K562 (cell line): ENCODE measurements around the gene TTC27. TPM values are rescaled to one million over a fixed set of nuclear protein-coding genes. Genes with fewer than 3 reads are reported as not detected.

ENCODE experiments used
- ATAC-seq: fragments of 200-7000 bp; cut with Tn5 transposase; 3 replicates; pipeline ENCODE4 v1.9.1; 2020; ENCODE audit warnings: moderate library complexity
- BruUV-seq: library from RNA; stranded (reverse); fragments of 400-500 nt; replicated peaks from 2 replicates; lab custom pipeline; 2021; lab: Mats Ljungman, UMichigan
- CTCF ChIA-PET: fragments of 300-600 bp; formaldehyde crosslinking; extraction: SDS; loops from one replicate; lab custom pipeline; 2021; ENCODE audit warnings: low intra/inter-chr PET ratio; lab: Yijun Ruan, JAX
- POLR2A ChIA-PET: fragments of 300-600, 350-650 bp; sonication (Branson Sonifier 250); formaldehyde crosslinking; extraction: SDS; loops from one replicate; lab custom pipeline; 2021; ENCODE audit warnings: antibody characterized with exemption, inconsistent platforms; lab: Yijun Ruan, JAX
- DNase-seq, 4 experiments: peaks; one replicate each; pipeline versions ENCODE4 v3.0.0 to v3.0.0-alpha.2; 2011 to 2018; ENCODE audit warnings: low spot score in 3 of 4, mixed read lengths in 3 of 4; ENCODE audit errors: extremely low read depth in 1 of 4
- FAIRE-seq: peaks from 2 replicates; lab custom pipeline; 2011; peaks lifted over from hg19 to GRCh38; lab: Jason Lieb, UNC
- H2AFZ ChIP-seq: 2 replicates; pipeline ENCODE4 v1.6.0; 2011; ENCODE audit warnings: low read depth, low read length, control low read depth, inconsistent platforms
- H3K27ac ChIP-seq: fragments of 200-600 bp; 3 replicates; pipeline ENCODE4 v1.8.0; 2011; ENCODE audit warnings: low read depth, mild to moderate bottlenecking, control low read depth, inconsistent platforms, low read length, moderate library complexity, mixed read lengths; ENCODE audit errors: extremely low read depth
- H3K27me3 ChIP-seq, 2 experiments: fragments of 300-600 bp in 1 of 2; 2 replicates in 1 of 2; 3 replicates in 1 of 2; pipeline versions ENCODE4 v1.6.0 to v1.8.0; 2011; ENCODE audit warnings: inconsistent platforms in 2 of 2, low read length in 2 of 2, mild to moderate bottlenecking in 1 of 2, mixed read lengths in 1 of 2, moderate library complexity in 1 of 2; ENCODE audit not compliant: control insufficient read depth in 2 of 2, insufficient read depth in 2 of 2
- H3K36me3 ChIP-seq: fragments of 300-600 bp; 3 replicates; pipeline ENCODE4 v1.8.0; 2011; ENCODE audit warnings: mild to moderate bottlenecking, low read length, inconsistent platforms; ENCODE audit not compliant: control insufficient read depth, insufficient read depth
- H3K4me1 ChIP-seq, 2 experiments: fragments of 200-600 bp in 1 of 2; replicated peaks in 1 of 2; 2 replicates in 1 of 2; 3 replicates in 1 of 2; pipeline versions ENCODE4 v1.5.1 to v1.8.0; 2011; ENCODE audit warnings: inconsistent platforms in 2 of 2, low read length in 2 of 2, mild to moderate bottlenecking in 1 of 2, mixed read lengths in 1 of 2, moderate library complexity in 1 of 2; ENCODE audit not compliant: control insufficient read depth in 2 of 2, insufficient read depth in 2 of 2
- H3K4me2 ChIP-seq: 2 replicates; pipeline ENCODE4 v1.6.1; 2011; ENCODE audit warnings: low read length, control low read depth, inconsistent platforms, mixed read lengths; ENCODE audit not compliant: insufficient read depth
- H3K4me3 ChIP-seq: fragments of 200-600 bp; sonication (generic), shearing (Covaris generic); 2 replicates; pipeline ENCODE4 v1.5.1; 2016; ENCODE audit warnings: control low read depth, inconsistent platforms
- H3K79me2 ChIP-seq: fragments of 200-600 bp; 3 replicates; pipeline ENCODE4 v1.8.0; 2011; ENCODE audit warnings: low read length, inconsistent platforms; ENCODE audit not compliant: control insufficient read depth, insufficient read depth
- H3K9ac ChIP-seq, 2 experiments: 2 replicates each; pipeline versions ENCODE4 v1.6.0 to v1.6.1; 2011; ENCODE audit warnings: low read depth in 2 of 2, low read length in 2 of 2, control low read depth in 1 of 2, inconsistent platforms in 1 of 2, mild to moderate bottlenecking in 1 of 2, mixed read lengths in 1 of 2; ENCODE audit not compliant: insufficient read depth in 1 of 2
- H3K9me1 ChIP-seq: one replicate; pipeline ENCODE4 v1.6.0; 2011; ENCODE audit warnings: inconsistent platforms, mild to moderate bottlenecking, low read length, moderate library complexity; ENCODE audit not compliant: control insufficient read depth, insufficient read depth
- H3K9me3 ChIP-seq: replicated peaks from 2 replicates; pipeline ENCODE4 v1.5.1; 2011; ENCODE audit warnings: low read depth, low read length, inconsistent platforms; ENCODE audit not compliant: control insufficient read depth, insufficient read depth
- H4K20me1 ChIP-seq: replicated peaks from 2 replicates; pipeline ENCODE4 v1.6.1; 2011; ENCODE audit warnings: low read length, inconsistent platforms, mixed read lengths; ENCODE audit not compliant: control insufficient read depth, insufficient read depth
- ARID3A ChIP-seq: IDR thresholded peaks from 2 replicates; pipeline ENCODE4 v1.6.1; 2012; ENCODE audit warnings: low read depth, low read length, improper control_type of control experiment, borderline replicate concordance
- ELK3 ChIP-seq: fragments of 450-650 bp; formaldehyde crosslinking; IDR thresholded peaks from 2 replicates; pipeline ENCODE4 v1.4.0; 2020; ENCODE audit warnings: mild to moderate bottlenecking
- MAFF ChIP-seq: IDR thresholded peaks from 2 replicates; pipeline ENCODE4 v1.6.1; 2012; ENCODE audit warnings: low read length, improper control_type of control experiment
- NEUROD1 ChIP-seq: fragments of 150-350 bp; IDR thresholded peaks from 2 replicates; pipeline ENCODE4 v1.6.1; 2014; ENCODE audit warnings: borderline replicate concordance, low read length, low read depth; ENCODE audit not compliant: partially characterized antibody
- NFIX ChIP-seq: fragments of 250-450 bp; sonication (Bioruptor Pico); IDR thresholded peaks from 2 replicates; pipeline ENCODE4 v1.4.0; 2020; ENCODE audit warnings: low read depth, mild to moderate bottlenecking, moderate library complexity
- PREB ChIP-seq: sonication (generic); formaldehyde crosslinking; IDR thresholded peaks from 2 replicates; pipeline ENCODE4 v1.8.1; 2023; ENCODE audit warnings: mild to moderate bottlenecking, missing genetic modification reagents
- RB1 ChIP-seq: fragments of 450-650 bp; IDR thresholded peaks from 2 replicates; pipeline ENCODE4 v1.6.1; 2017; ENCODE audit warnings: low read depth, mild to moderate bottlenecking
- SP1 ChIP-seq: sonication (generic); formaldehyde crosslinking; IDR thresholded peaks from 2 replicates; pipeline ENCODE4 v1.8.1; 2022; ENCODE audit warnings: mild to moderate bottlenecking, missing genetic modification reagents
- ZKSCAN3 ChIP-seq: fragments of 250-450 bp; sonication (Bioruptor Pico); IDR thresholded peaks from 2 replicates; pipeline ENCODE4 v1.4.0; 2020
- ZNF384 ChIP-seq: IDR thresholded peaks from 2 replicates; pipeline ENCODE4 v1.6.1; 2012; ENCODE audit warnings: low read depth, low read length, improper control_type of control experiment
- ZNF398 ChIP-seq: fragments of 250-450 bp; sonication (Bioruptor Pico); IDR thresholded peaks from 2 replicates; pipeline ENCODE4 v1.8.0; 2021; ENCODE audit warnings: moderate library complexity, mild to moderate bottlenecking, inconsistent platforms
- whole genome bisulfite sequencing: fragments of 100-300 bp; shearing (Covaris generic); methylation state at CpG from one replicate; pipeline ENCODE4 v1.1.6; 2016; ENCODE audit warnings: low coverage, mixed read lengths; ENCODE audit not compliant: insufficient coverage; ENCODE audit errors: missing lambda C conversion rate; 5-methylcytosine and 5-hydroxymethylcytosine counted together
- in situ Hi-C: fragments of 300-500 bp; cut with MboI; formaldehyde crosslinking; loops from 4 replicates; pipeline ENCODE4 v1.15.0; 2018; ENCODE audit warnings: inconsistent platforms, mixed read lengths
- intact Hi-C: fragments of 100-400 bp; cut with micrococcal nuclease; formaldehyde crosslinking; loops from 2 replicates; pipeline ENCODE4 v1.14.2; 2022
- polyA plus RNA-seq, 8 experiments: library from polyadenylated mRNA; depleted of rRNA in 4 of 8; stranded (reverse) in 5 of 8; unstranded in 3 of 8; fragments of >200 nt; fragmentation: Nextera tagmentation in 2 of 8; fragmentation: Illumina TruSeq in 1 of 8; extraction: Ambion mirVana in 2 of 8; extraction: Trizol in 1 of 8; gene quantifications; 2 replicates each; pipeline versions ENCODE4 v1.2.1 to v1.2.3, GENCODE V29; 2011 to 2014; ENCODE audit warnings: inconsistent platforms in 1 of 8, missing spikeins in 1 of 8
- total RNA-seq, 7 experiments: library from RNA; depleted of rRNA in 6 of 7; stranded (reverse); fragments of >200 nt in 6 of 7; fragmentation: Illumina TruSeq in 2 of 7; extraction: Trizol in 2 of 7; gene quantifications; 2 replicates each; pipeline versions ENCODE4 v1.2.1 to v1.2.3, GENCODE V29; 2011 to 2021; ENCODE audit warnings: low replicate concordance in 1 of 7

TTC27 gene
- total and polyA plus RNA-seq, 9 of the 15 experiments (the other 6 are each of a cell fraction or from before 2014, with no cell fraction given) = 44.3 to 93.4 (median 57.3) TPM

- TF ChIP-seq ARID3A (no peak), NEUROD1 (no peak)
- TF ChIP-seq, all 486 proteins: peak for 0
These were observed 127.8 kb downstream of the TTC27 start (continued) for GRCh38 chr2:32755666-32756065.

GRCh38 chr2:32756074-32756727 lies 128.4 kb downstream of the TTC27 start:
- no peaks in the 10 kb centered on the region for H3K9me3 ChIP-seq
- no peak for ATAC-seq
- no peaks in the 10 kb centered on the region for H3K79me2 ChIP-seq
- no peaks in the 10 kb centered on the region for H3K4me1 ChIP-seq
- no peak overlapping the region for H3K27ac ChIP-seq
- H3K4me2 ChIP-seq = no peak overlapping the region
- in situ Hi-C loops (loop anchor here (25.0 kb wide), 1 partner anchor 831 kb away; the partner anchor contains the start of gene FAM98A), intact Hi-C loops (no loop called here)
- ChIA-PET POLR2A (interaction anchor here (1.1 kb wide), 1 partner anchor 8 kb away, joined by 5 read pairs; no protein-coding TSS in a partner anchor), CTCF (no interaction called here)
- no peaks in the 10 kb centered on the region for H4K20me1 ChIP-seq
- no peak for TF ChIP-seq SP1 (CRISPR knock-in tag)
- TF ChIP-seq ELK3 (CRISPR knock-in tag) = no peak
- no peak for TF ChIP-seq ZKSCAN3 (CRISPR knock-in tag)
- no peak for TF ChIP-seq PREB (CRISPR knock-in tag)
- no peak for TF ChIP-seq RB1
- TF ChIP-seq MAFF = no peak
- TF ChIP-seq ZNF384 = no peak
- no peak for TF ChIP-seq NFIX (CRISPR knock-in tag)
- no peak for TF ChIP-seq ZNF398 (CRISPR knock-in tag)
- WGBS = 100% methylated on average over 6 of the region's 7 CpGs
- H3K27me3 ChIP-seq = no peaks in the 10 kb centered on the region
- no peak overlapping the region for H3K9ac ChIP-seq
- H2AFZ ChIP-seq = no peak overlapping the region
- H3K9me1 ChIP-seq = no peaks in the 10 kb centered on the region
- no TSS peak for BruUV-seq
- H3K36me3 ChIP-seq = peaks cover 43% of the 10 kb centered on the region
- H3K4me3 ChIP-seq = no peak overlapping the region
- no peak for DNase-seq
- no peak for FAIRE-seq
